HEK293T (cell line): ENCODE results near the gene PHETA2.
"Not testable (repeated sequence)": the region's sequence is repeated elsewhere in the genome, so short reads cannot be mapped to it uniquely, and the experiment has no call there.

Experiments
- CTCF ChIA-PET: fragments of 350-600 bp; formaldehyde crosslinking; extraction: SDS; loops from one replicate; lab custom pipeline; 2021; ENCODE audit warnings: antibody characterized with exemption, inconsistent platforms; lab: Yijun Ruan, JAX
- POLR2A ChIA-PET: fragments of 350-600 bp; formaldehyde crosslinking; extraction: SDS; loops from one replicate; lab custom pipeline; 2020; ENCODE audit warnings: antibody characterized with exemption, inconsistent platforms; lab: Yijun Ruan, JAX
- DNase-seq: peaks from one replicate; pipeline ENCODE4 v3.0.0; 2012; ENCODE audit warnings: mixed read lengths; ENCODE audit errors: extremely low spot score
- ARNT ChIP-seq: fragments of 450-650 bp; IDR thresholded peaks from 2 replicates; pipeline ENCODE4 v1.6.1; 2017; ENCODE audit warnings: mild to moderate bottlenecking
- BHLHE40 ChIP-seq: fragments of 450-650 bp; IDR thresholded peaks from 2 replicates; pipeline ENCODE4 v1.6.1; 2016; ENCODE audit warnings: mild to moderate bottlenecking, moderate library complexity, borderline replicate concordance
- CTBP1 ChIP-seq: fragments of 450-650 bp; IDR thresholded peaks from 2 replicates; pipeline ENCODE4 v1.6.1; 2016; ENCODE audit warnings: borderline replicate concordance
- ELF4 ChIP-seq: fragments of 450-650 bp; IDR thresholded peaks from 2 replicates; pipeline ENCODE4 v1.6.1; 2017; ENCODE audit warnings: antibody characterized with exemption
- FOXA1 ChIP-seq: fragments of 450-650 bp; IDR thresholded peaks from 2 replicates; pipeline ENCODE4 v1.6.1; 2016; ENCODE audit warnings: mild to moderate bottlenecking
- FOXK2 ChIP-seq: fragments of 450-650 bp; IDR thresholded peaks from 2 replicates; pipeline ENCODE4 v1.6.1; 2016; ENCODE audit warnings: mild to moderate bottlenecking
- FOXM1 ChIP-seq: fragments of 450-650 bp; IDR thresholded peaks from 2 replicates; pipeline ENCODE4 v1.6.1; 2017; ENCODE audit warnings: mild to moderate bottlenecking, borderline replicate concordance
- HDGF ChIP-seq: fragments of 450-650 bp; IDR thresholded peaks from 2 replicates; pipeline ENCODE4 v1.6.1; 2017; ENCODE audit warnings: antibody characterized with exemption, borderline replicate concordance
- L3MBTL2 ChIP-seq: fragments of 450-650 bp; conservative IDR thresholded peaks from 2 replicates; pipeline ENCODE4 v1.6.1; 2016; ENCODE audit warnings: mild to moderate bottlenecking
- LEF1 ChIP-seq: fragments of 450-650 bp; IDR thresholded peaks from 2 replicates; pipeline ENCODE4 v1.6.1; 2017; ENCODE audit warnings: mild to moderate bottlenecking, borderline replicate concordance
- NFRKB ChIP-seq: fragments of 450-650 bp; IDR thresholded peaks from 2 replicates; pipeline ENCODE4 v1.6.1; 2016; ENCODE audit warnings: mild to moderate bottlenecking, moderate library complexity
- PKNOX1 ChIP-seq: fragments of 450-650 bp; IDR thresholded peaks from 2 replicates; pipeline ENCODE4 v1.6.1; 2016
- SP1 ChIP-seq: fragments of 450-650 bp; IDR thresholded peaks from 2 replicates; pipeline ENCODE4 v1.6.1; 2017
- SUZ12 ChIP-seq: fragments of 450-650 bp; IDR thresholded peaks from 2 replicates; pipeline ENCODE4 v1.6.1; 2016; ENCODE audit warnings: mild to moderate bottlenecking
- TARDBP ChIP-seq: fragments of 450-650 bp; IDR thresholded peaks from 2 replicates; pipeline ENCODE4 v1.6.1; 2016
- ZNF384 ChIP-seq: fragments of 450-650 bp; IDR thresholded peaks from 2 replicates; pipeline ENCODE4 v1.6.1; 2016

Gene PHETA2

GRCh38 chr22:42090596-42091454 is 16.8 kb downstream of the PHETA2 start, which contains the start of gene NDUFA6:
Gene NDUFA6 (minus strand): TSS chr22:42090772. CDS start chr22:42090744, 28 bp downstream.
- TF ChIP-seq ELF4 (peak; percentile 37; the same call in 1 of the 2 replicates), FOXM1 (no peak), PKNOX1 (peak; percentile 80), L3MBTL2 (peak; percentile 64), HDGF (peak; percentile 49; the same call in 1 of the 2 replicates)
- DNase-seq: peak; percentile 97
- ChIA-PET POLR2A (interaction anchor here (0.9 to 4.8 kb wide), 10 partner anchors 11 to 393 kb away, joined by 3 to 57 read pairs (median 6); partner anchors contain the start of genes CENPM, NAGA and SMDT1), CTCF (interaction anchor here (0.6 to 2.2 kb wide), 12 partner anchors 10 to 441 kb away, joined by 3 to 16 read pairs (median 3); no protein-coding TSS in a partner anchor)

GRCh38 chr22:42091455-42091782 is 17.4 kb downstream of the PHETA2 start:
- POLR2A ChIA-PET: interaction anchor here (1.0 to 4.8 kb wide), 9 partner anchors 11 to 394 kb away, joined by 3 to 57 read pairs (median 6); partner anchors contain the start of genes CENPM, NAGA and SMDT1
- CTCF ChIA-PET: interaction anchor here (0.6 to 2.2 kb wide), 12 partner anchors 11 to 440 kb away, joined by 3 to 16 read pairs (median 3); no protein-coding TSS in a partner anchor
- TF ChIP-seq L3MBTL2: no peak
- peak; percentile 19; the same call in 1 of the 2 replicates for TF ChIP-seq FOXM1
- TF ChIP-seq ELF4: no peak
- TF ChIP-seq ZNF384: no peak
- no peak for TF ChIP-seq SUZ12
- DNase-seq: no peak

GRCh38 chr22:42101199-42101598 is 27.2 kb downstream of the PHETA2 start:
- TF ChIP-seq FOXK2 (no peak), SP1 (no peak), ARNT (no peak), BHLHE40 (no peak), LEF1 (no peak), CTBP1 (no peak), L3MBTL2 (no peak), FOXA1 (no peak), ZNF384 (no peak), TARDBP (no peak), ELF4 (no peak), PKNOX1 (no peak), SUZ12 (no peak), HDGF (no peak), NFRKB (no peak), FOXM1 (no peak)
- ChIA-PET POLR2A (no interaction called here), CTCF (no interaction called here)
- no peak for DNase-seq

- DNase-seq, CTCF ChIA-PET, POLR2A ChIA-PET: not testable (repeated sequence)
Observed at GRCh38 chr22:42104332-42104860, 30.3 kb downstream of the PHETA2 start.

GRCh38 chr22:42108848-42109247 is 34.8 kb downstream of the PHETA2 start:
- TF ChIP-seq FOXK2: no peak
- no peak for TF ChIP-seq FOXA1
- TF ChIP-seq ZNF384: no peak
- no peak for TF ChIP-seq BHLHE40
- TF ChIP-seq PKNOX1: no peak
- TF ChIP-seq NFRKB: no peak
- no peak for TF ChIP-seq SUZ12
- CTCF ChIA-PET: no interaction called here

GRCh38 chr22:42111798-42112197 is 37.8 kb downstream of the PHETA2 start:
- POLR2A ChIA-PET: no interaction called here
- CTCF ChIA-PET: interaction anchor here (1.7 kb wide), 1 partner anchor 149 kb away, joined by 3 read pairs; no protein-coding TSS in a partner anchor
- no peak for DNase-seq
- TF ChIP-seq PKNOX1 (no peak), L3MBTL2 (no peak), ARNT (no peak), HDGF (no peak), SUZ12 (no peak), SP1 (no peak), BHLHE40 (no peak), ZNF384 (no peak), CTBP1 (no peak), LEF1 (no peak), FOXK2 (no peak), FOXA1 (no peak), FOXM1 (no peak)

More at GRCh38 chr22:42108848-42109247, 34.8 kb downstream of the PHETA2 start:
- POLR2A ChIA-PET: no interaction called here
- no peak for DNase-seq

- CTCF ChIA-PET: interaction anchor here (0.6 to 1.7 kb wide), 9 partner anchors 22 to 1441 kb away, joined by 3 to 13 read pairs (median 4); partner anchors contain the start of genes NDUFA6 and SEPTIN3
- POLR2A ChIA-PET: interaction anchor here (1.0 kb wide), 1 partner anchor 22 kb away, joined by 6 read pairs; the partner anchor contains the start of gene NDUFA6
- DNase-seq: peak; percentile 22
Observed at GRCh38 chr22:42112793-42113192, 38.7 kb downstream of the PHETA2 start.
